ENCODE results near the gene RFT1. TPM values are rescaled to one million over a fixed set of nuclear protein-coding genes. Genes with fewer than 3 reads are reported as not detected.

The RFT1 gene
- total and polyA plus RNA-seq, 2 of the 13 experiments (the other 11 are each of a cell fraction or from before 2014, with no cell fraction given), result 23.2 to 37.0 TPM

- TF ChIP-seq NCOR1 (IDR thresholded peaks at IDR 0.05; ENCODE audit: borderline replicate concordance, low read length), result peak; percentile 37; the same call in 1 of the 2 replicates
- TF ChIP-seq FOXP4 (CRISPR knock-in tag; IDR thresholded peaks at IDR 0.05), result peak; percentile 22; the same call in 1 of the 2 replicates
- TF ChIP-seq ZNF232 (CRISPR knock-in tag; IDR thresholded peaks at IDR 0.05; ENCODE audit: borderline replicate concordance), result no peak
- TF ChIP-seq POGK (CRISPR knock-in tag; conservative IDR thresholded peaks at IDR 0.05), result no peak
- no peak for TF ChIP-seq ZNF766 (CRISPR knock-in tag; IDR thresholded peaks at IDR 0.05; ENCODE audit: borderline replicate concordance)
- TF ChIP-seq RNF2 (conservative IDR thresholded peaks at IDR 0.05; ENCODE audit: low read depth), result no peak
- peak; percentile 26; the same call in 1 of the 2 replicates for TF ChIP-seq MAFF (IDR thresholded peaks at IDR 0.05; ENCODE audit: low read depth, low read length)
Measured at GRCh38 chr3:53040351-53040820, 89.8 kb downstream of the RFT1 start (continued).

- intact Hi-C loops (cut with micrococcal nuclease; ENCODE audit: unreplicated experiment) (no loop called here), in situ Hi-C loops (cut with HindIII; ENCODE audit: extremely low pct_ligation_motif_present, low pct_unique_long_range_greater_than_20kb) (no loop called here)
- Histone ChIP-seq H3K27me3 (ENCODE audit: control insufficient read depth in 1 of 2, insufficient read depth in 2 of 2, low read length in 2 of 2) (no peaks in the 10 kb centered on the region), H3K4me1 (ENCODE audit: insufficient read depth, low read length) (peaks cover 86% of the 10 kb centered on the region), H4K20me1 (ENCODE audit: insufficient read depth, low read length) (peaks cover 18% of the 10 kb centered on the region), H3K9me3 (ENCODE audit: low read length) (no peaks in the 10 kb centered on the region), H3K4me3 (replicated peaks in 1 of 3; ENCODE audit: insufficient read depth in 1 of 3, low read depth in 2 of 3, low read length in 3 of 3) (no peak overlapping the region), H3K79me2 (ENCODE audit: insufficient read depth, low read length) (peaks cover 48% of the 10 kb centered on the region), H3K36me3 (replicated peaks in 1 of 2; ENCODE audit: control insufficient read depth in 1 of 2, insufficient read depth in 2 of 2, low read length in 2 of 2) (no peaks in the 10 kb centered on the region), H3K9ac (ENCODE audit: insufficient read depth, low read depth, low read length) (no peak overlapping the region), H2AFZ (ENCODE audit: low read length) (no peak overlapping the region), H3K4me2 (ENCODE audit: low read depth, low read length) (no peak overlapping the region), H3K27ac (ENCODE audit: extremely low read length, insufficient read depth, low read length) (no peak overlapping the region)
- CTCF ChIA-PET (ENCODE audit: low intra/inter-chr PET ratio, low total read pairs), result no interaction called here
- POLR2A ChIA-PET, result no interaction called here
- peak; percentile 62 for FAIRE-seq
- ATAC-seq, result no peak
- WGBS (ENCODE audit: low lambda C conversion rate), result 44% methylated on average over 2 of the region's 2 CpGs
- no TSS peak for BruUV-seq (replicated peaks)
- DNase-seq (ENCODE audit: low spot score), result no peak
- TF ChIP-seq ZNF737 (CRISPR knock-in tag; IDR thresholded peaks at IDR 0.05; ENCODE audit: borderline replicate concordance) (no peak), HHEX (CRISPR knock-in tag; IDR thresholded peaks at IDR 0.05) (no peak), CHD4 (IDR thresholded peaks at IDR 0.05; ENCODE audit: borderline replicate concordance, low read length) (no peak)
Measured at GRCh38 chr3:53039376-53039752, 90.9 kb downstream of the RFT1 start.
